PC-9 (cell line): ENCODE measurements around the gene TMEM9. TPM values are rescaled to one million over a fixed set of nuclear protein-coding genes. Genes with fewer than 3 reads are reported as not detected.

ENCODE experiments used
- BruUV-seq: library from RNA; stranded (reverse); fragments of 400-500 nt; replicated peaks from 2 replicates; lab custom pipeline; 2021; lab: Mats Ljungman, UMichigan
- CTCF ChIA-PET: fragments of 300-600 bp; sonication (Branson Sonifier 250); formaldehyde crosslinking; loops from one replicate; lab custom pipeline; 2022; ENCODE audit warnings: antibody characterized with exemption; lab: Charles Lee
- POLR2A ChIA-PET: fragments of 300-600 bp; sonication (Branson Sonifier 250); formaldehyde crosslinking; loops from one replicate; lab custom pipeline; 2022; ENCODE audit warnings: antibody characterized with exemption; ENCODE audit not compliant: unreplicated experiment; lab: Charles Lee
- DNase-seq, 2 experiments: peaks; one replicate each; pipeline versions ENCODE4 v3.0.0 to v3.0.0-alpha.2; 2015 to 2022; ENCODE audit warnings: mixed read lengths in 1 of 2
- H2AFZ ChIP-seq: fragments of 200-600 bp; sonication (generic); 2 replicates; pipeline ENCODE4 v1.8.1; 2017; ENCODE audit warnings: antibody characterized with exemption
- H3F3A ChIP-seq: fragments of 200-600 bp; sonication (generic); 2 replicates; pipeline ENCODE4 v1.8.1; 2017; ENCODE audit warnings: antibody characterized with exemption, mild to moderate bottlenecking, low read depth; ENCODE audit not compliant: insufficient read depth
- H3K27ac ChIP-seq: fragments of 200-600 bp; sonication (generic); 2 replicates; pipeline ENCODE4 v1.6.1; 2016; ENCODE audit warnings: mixed run types
- H3K27me3 ChIP-seq: fragments of 200-600 bp; sonication (generic); 2 replicates; pipeline ENCODE4 v1.6.1; 2016; ENCODE audit warnings: low read depth, mixed run types; ENCODE audit not compliant: insufficient read depth
- H3K36me3 ChIP-seq: fragments of 200-600 bp; sonication (generic); 2 replicates; pipeline ENCODE4 v1.6.1; 2016; ENCODE audit warnings: low read depth, mixed run types
- H3K4me1 ChIP-seq: fragments of 200-600 bp; sonication (generic); replicated peaks from 2 replicates; pipeline ENCODE4 v1.6.1; 2016; ENCODE audit warnings: mixed run types; ENCODE audit not compliant: insufficient read depth
- H3K4me2 ChIP-seq: fragments of 200-600 bp; sonication (generic); 2 replicates; pipeline ENCODE4 v1.6.1; 2017; ENCODE audit warnings: mixed run types
- H3K4me3 ChIP-seq: fragments of 200-600 bp; sonication (generic); 2 replicates; pipeline ENCODE4 v1.6.1; 2016; ENCODE audit warnings: mixed run types
- H3K79me2 ChIP-seq: fragments of 200-600 bp; sonication (generic); 2 replicates; pipeline ENCODE4 v1.6.1; 2017; ENCODE audit warnings: low read depth, mixed run types
- H3K9me2 ChIP-seq: fragments of 200-600 bp; sonication (generic); 2 replicates; pipeline ENCODE4 v1.8.1; 2017; ENCODE audit warnings: mild to moderate bottlenecking; ENCODE audit not compliant: insufficient read depth
- H3K9me3 ChIP-seq: fragments of 200-600 bp; sonication (generic); 2 replicates; pipeline ENCODE4 v1.8.1; 2016; ENCODE audit warnings: low read depth; ENCODE audit not compliant: insufficient read depth
- H4K20me1 ChIP-seq: fragments of 200-600 bp; sonication (generic); 2 replicates; pipeline ENCODE4 v1.8.1; 2017; ENCODE audit not compliant: insufficient read depth
- EZH2 ChIP-seq: fragments of 200-600 bp; sonication (generic); IDR thresholded peaks from 2 replicates; pipeline ENCODE4 v1.8.0; 2017; ENCODE audit warnings: antibody characterized with exemption, low read depth
- intact Hi-C: fragments of 100-400 bp; cut with micrococcal nuclease; formaldehyde crosslinking; loops from one replicate; pipeline ENCODE4 v1.10.0; 2022; ENCODE audit not compliant: unreplicated experiment
- total RNA-seq: library from RNA; stranded (reverse); gene quantifications from 2 replicates; pipeline ENCODE4 v1.2.3, GENCODE V29; 2021
- TF ChIP-seq, protein P1 (sequence below): fragments of 200-600 bp; sonication (generic); conservative IDR thresholded peaks from 2 replicates; pipeline ENCODE4 v1.6.1; 2017; ENCODE audit warnings: mixed run types, antibody characterized with exemption, mild to moderate bottlenecking, moderate library complexity

The TMEM9 gene
- total RNA-seq, 1 experiment from 2014 or later, result 94.3 TPM

DNA sequence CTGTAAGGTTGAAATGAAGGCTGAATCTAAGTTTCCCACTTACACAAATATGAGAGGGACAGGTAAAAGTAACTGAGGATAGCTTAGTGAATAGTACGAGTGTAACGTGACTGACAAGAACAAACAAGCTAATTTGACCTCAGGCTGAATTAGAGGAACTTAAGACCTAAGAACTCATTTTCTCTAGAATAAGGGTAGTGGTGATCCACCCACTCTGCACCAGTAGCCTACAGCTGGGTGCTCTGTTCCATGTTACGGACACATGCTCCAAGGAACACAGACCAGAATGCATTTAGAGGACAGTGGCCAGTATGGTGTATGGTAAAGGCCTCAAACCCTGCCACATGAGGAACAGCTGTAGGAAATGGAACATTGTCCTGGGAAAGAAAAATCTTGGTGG is 14.9 kb upstream of the TMEM9 start:
- Histone ChIP-seq H3K36me3 (no peaks in the 10 kb centered on the region), H3K4me3 (no peak overlapping the region), H3F3A (peaks cover 27% of the 10 kb centered on the region), H3K9me3 (no peaks in the 10 kb centered on the region), H3K4me1 (peaks cover 42% of the 10 kb centered on the region), H2AFZ (no peak overlapping the region), H3K27ac (no peak overlapping the region), H4K20me1 (no peaks in the 10 kb centered on the region), H3K27me3 (no peaks in the 10 kb centered on the region), H3K79me2 (no peaks in the 10 kb centered on the region), H3K9me2 (no peaks in the 10 kb centered on the region), H3K4me2 (no peak overlapping the region)
- DNase-seq, result no peak
- CTCF ChIA-PET, result interaction anchor here (0.5 kb wide), 1 partner anchor 16 kb away, joined by 3 read pairs; no protein-coding TSS in a partner anchor
- intact Hi-C loops, result no loop called here
- BruUV-seq, result no TSS peak
- POLR2A ChIA-PET, result no interaction called here
- no peak for TF ChIP-seq EZH2
- TF ChIP-seq, protein P1, sequence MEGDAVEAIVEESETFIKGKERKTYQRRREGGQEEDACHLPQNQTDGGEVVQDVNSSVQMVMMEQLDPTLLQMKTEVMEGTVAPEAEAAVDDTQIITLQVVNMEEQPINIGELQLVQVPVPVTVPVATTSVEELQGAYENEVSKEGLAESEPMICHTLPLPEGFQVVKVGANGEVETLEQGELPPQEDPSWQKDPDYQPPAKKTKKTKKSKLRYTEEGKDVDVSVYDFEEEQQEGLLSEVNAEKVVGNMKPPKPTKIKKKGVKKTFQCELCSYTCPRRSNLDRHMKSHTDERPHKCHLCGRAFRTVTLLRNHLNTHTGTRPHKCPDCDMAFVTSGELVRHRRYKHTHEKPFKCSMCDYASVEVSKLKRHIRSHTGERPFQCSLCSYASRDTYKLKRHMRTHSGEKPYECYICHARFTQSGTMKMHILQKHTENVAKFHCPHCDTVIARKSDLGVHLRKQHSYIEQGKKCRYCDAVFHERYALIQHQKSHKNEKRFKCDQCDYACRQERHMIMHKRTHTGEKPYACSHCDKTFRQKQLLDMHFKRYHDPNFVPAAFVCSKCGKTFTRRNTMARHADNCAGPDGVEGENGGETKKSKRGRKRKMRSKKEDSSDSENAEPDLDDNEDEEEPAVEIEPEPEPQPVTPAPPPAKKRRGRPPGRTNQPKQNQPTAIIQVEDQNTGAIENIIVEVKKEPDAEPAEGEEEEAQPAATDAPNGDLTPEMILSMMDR, result no peak

GRCh38 chr1:201167041-201167991 is 13.0 kb upstream of the TMEM9 start:
- no peaks in the 10 kb centered on the region for H3K79me2 ChIP-seq
- TF ChIP-seq, protein P1, result no peak
- no peak for TF ChIP-seq EZH2
- peaks cover 25% of the 10 kb centered on the region for H3K4me1 ChIP-seq
- CTCF ChIA-PET, result no interaction called here
- peaks cover 15% of the 10 kb centered on the region for H3F3A ChIP-seq
- no peaks in the 10 kb centered on the region for H3K36me3 ChIP-seq
- no peak for DNase-seq
- no peak overlapping the region for H3K4me2 ChIP-seq
- no peaks in the 10 kb centered on the region for H4K20me1 ChIP-seq
- no peaks in the 10 kb centered on the region for H3K9me2 ChIP-seq
- no peak overlapping the region for H2AFZ ChIP-seq
- intact Hi-C loops, result no loop called here
- H3K9me3 ChIP-seq, result no peaks in the 10 kb centered on the region
- POLR2A ChIA-PET, result no interaction called here
- no peak overlapping the region for H3K4me3 ChIP-seq
- no TSS peak for BruUV-seq
- no peak overlapping the region for H3K27ac ChIP-seq
- H3K27me3 ChIP-seq, result no peaks in the 10 kb centered on the region

GRCh38 chr1:201164645-201165044 is 10.4 kb upstream of the TMEM9 start:
- CTCF ChIA-PET, result no interaction called here
- no TSS peak for BruUV-seq
- no peak overlapping the region for H3K4me3 ChIP-seq

More at GRCh38 chr1:201164645-201165044, 10.4 kb upstream of the TMEM9 start:
- H3K9me2 ChIP-seq, result no peaks in the 10 kb centered on the region
- no peak overlapping the region for H2AFZ ChIP-seq
- intact Hi-C loops, result no loop called here
- peaks cover 7% of the 10 kb centered on the region for H3K4me1 ChIP-seq
- H3K27me3 ChIP-seq, result no peaks in the 10 kb centered on the region
- no peak overlapping the region for H3K4me2 ChIP-seq
- no peaks in the 10 kb centered on the region for H3K36me3 ChIP-seq
- POLR2A ChIA-PET, result no interaction called here
- no peak overlapping the region for H3K27ac ChIP-seq
- peaks cover 1% of the 10 kb centered on the region; the same call in 1 of the 2 replicates for H3F3A ChIP-seq
- TF ChIP-seq EZH2, result no peak
- TF ChIP-seq, protein P1, result no peak
- no peaks in the 10 kb centered on the region for H3K9me3 ChIP-seq
- no peak for DNase-seq
- no peaks in the 10 kb centered on the region for H4K20me1 ChIP-seq
- no peaks in the 10 kb centered on the region for H3K79me2 ChIP-seq
